Measurements from ENCODE around the gene TMEM114.

Gene TMEM114

DNA sequence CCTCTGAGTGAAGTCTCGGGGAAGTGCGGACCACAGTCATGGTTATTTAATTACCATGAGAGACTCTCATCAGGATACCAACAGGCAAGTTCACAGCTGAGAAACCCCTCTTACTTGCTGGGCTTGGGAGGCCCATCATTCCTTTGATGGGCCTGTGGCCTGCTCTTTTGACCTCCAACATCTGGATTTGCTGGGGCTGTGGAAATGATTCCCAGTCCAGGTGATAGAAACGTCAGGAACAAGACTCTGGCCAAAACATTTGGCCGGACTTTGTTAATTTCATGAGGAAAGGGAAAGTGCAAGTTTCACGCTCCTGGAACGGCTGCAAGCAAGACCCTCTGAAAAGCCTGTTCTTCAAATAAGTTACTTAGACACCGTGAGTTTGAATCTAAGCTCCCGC lies 42.5 kb downstream of the TMEM114 start:
- DNase-seq = no peak

GRCh38 chr16:8544406-8544805 lies 45.9 kb downstream of the TMEM114 start:
- no peak for DNase-seq

- DNase-seq = no peak
These were observed 47.1 kb downstream of the TMEM114 start for GRCh38 chr16:8543258-8543657.

DNA sequence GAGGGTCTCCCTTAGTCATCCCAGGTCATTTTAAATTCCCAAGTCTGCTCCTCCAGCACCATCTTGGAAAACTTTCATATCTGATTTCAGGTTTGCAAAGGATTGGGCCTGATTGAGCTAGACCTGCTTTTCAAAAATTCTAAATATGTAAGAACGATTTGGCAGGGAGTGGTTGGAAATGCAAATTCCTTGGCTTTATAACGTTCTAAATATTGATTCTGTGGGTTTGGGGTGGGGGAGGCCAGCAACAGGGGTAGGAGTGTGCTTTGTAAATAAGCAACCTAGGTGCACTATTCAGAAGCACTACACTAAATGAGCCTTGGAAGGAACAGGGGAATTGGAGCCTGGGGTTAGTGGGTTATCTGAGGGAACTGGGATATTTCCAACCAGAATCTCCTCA lies 47.9 kb downstream of the TMEM114 start:
- no peak for DNase-seq

GRCh38 chr16:8541868-8542267 lies 48.4 kb downstream of the TMEM114 start:
- DNase-seq = no peak

DNA sequence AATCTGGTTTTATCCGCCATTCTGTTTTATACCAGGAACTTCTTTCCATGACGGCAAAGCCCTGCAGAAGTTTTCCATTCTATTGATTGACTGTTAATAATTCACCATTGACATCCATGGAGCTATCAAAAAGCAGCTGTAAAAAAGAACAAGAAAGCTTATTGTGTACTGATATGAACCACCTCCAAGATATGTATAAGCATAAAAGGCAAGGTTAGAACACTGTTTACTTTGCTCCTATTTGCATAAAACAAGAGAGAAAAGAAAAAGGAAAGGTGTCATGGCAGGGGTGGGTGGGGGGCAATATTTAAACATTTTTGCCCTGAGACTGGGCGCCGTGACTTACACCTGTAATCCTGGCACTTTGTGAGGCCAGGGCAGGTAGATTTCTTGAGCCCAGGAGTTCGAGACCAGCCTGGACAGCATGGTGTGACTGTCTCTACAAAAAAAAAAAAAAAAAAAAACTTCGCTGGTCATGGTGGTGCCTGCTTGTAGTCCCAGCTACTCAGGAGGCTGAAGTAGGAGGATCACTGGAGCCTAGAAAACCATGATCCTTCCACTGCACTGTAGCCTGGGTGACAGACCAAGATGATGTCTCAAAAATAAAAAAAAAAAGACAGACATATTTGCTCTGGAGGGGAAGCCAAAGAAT lies 52.5 kb downstream of the TMEM114 start:
- no peak for DNase-seq

DNA sequence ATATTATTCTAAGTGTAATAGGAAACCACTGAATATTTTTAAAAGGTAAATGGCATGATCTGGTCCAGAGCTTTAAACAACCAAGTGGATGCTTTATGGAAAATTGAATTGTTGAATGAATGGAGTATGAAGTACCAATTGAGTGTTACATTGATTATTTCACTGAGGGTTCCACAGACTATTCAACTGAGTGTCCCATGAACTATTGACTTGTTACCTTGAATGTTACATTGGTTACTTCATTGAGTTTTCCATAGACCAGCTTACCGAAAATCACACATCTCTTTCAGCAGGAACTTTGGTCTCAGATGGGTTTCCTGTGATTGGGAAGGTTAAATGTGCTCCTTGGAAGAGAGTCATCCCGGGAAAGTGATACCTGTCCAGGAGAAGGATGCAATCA lies 56.8 kb downstream of the TMEM114 start:
- DNase-seq = no peak

DNA sequence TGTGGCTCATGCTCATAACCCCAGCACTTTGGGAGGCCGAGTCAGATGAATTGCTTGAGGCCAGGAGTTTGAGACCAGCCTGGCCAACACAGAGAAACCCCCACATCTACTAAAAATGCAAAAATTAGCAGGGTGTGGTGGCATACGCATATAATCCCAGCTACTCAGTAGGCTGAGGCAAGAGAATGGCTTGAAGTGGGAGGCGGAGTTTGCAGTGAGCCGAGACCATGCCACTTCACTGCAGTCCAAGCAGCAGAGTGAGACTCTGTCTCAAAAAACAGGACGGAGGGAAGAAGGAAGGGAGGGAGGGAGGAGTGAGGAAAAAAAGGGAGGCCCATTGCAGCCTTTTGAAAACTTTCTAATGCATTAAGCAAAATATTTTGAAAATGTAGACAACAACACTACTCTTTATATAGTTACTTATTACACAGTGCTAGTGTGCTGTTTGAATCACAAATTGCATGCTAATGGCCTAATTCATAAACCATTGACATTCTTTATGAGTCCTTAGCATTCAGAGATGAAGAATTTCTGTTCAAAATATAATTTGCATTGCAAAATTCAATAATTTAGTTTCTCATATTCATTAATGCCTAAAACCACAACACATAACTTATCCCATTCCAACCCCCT lies 59.4 kb downstream of the TMEM114 start:
- no peak for DNase-seq

DNA sequence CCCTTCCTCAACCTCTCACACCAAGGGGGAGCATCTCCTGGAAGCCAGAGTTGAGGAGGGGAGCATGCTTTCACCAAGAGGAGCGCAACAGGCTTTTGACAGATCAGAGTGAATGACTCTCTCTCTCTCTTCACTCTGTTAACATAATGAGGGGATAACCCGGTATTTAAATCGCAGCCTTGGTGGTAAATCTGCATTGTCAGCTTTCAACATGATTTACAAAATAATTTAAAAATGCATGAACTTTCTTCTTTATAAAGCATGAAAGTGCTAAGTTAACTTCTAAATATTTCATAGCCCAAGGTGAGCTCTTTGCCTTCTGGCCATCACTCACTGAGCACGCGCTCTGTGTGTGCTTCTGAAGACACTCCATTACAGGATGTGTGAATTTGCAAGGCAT lies 61.8 kb downstream of the TMEM114 start:
- DNase-seq = no peak

- no peak for DNase-seq
These were observed 66.4 kb downstream of the TMEM114 start for GRCh38 chr16:8523932-8524331.

DNA sequence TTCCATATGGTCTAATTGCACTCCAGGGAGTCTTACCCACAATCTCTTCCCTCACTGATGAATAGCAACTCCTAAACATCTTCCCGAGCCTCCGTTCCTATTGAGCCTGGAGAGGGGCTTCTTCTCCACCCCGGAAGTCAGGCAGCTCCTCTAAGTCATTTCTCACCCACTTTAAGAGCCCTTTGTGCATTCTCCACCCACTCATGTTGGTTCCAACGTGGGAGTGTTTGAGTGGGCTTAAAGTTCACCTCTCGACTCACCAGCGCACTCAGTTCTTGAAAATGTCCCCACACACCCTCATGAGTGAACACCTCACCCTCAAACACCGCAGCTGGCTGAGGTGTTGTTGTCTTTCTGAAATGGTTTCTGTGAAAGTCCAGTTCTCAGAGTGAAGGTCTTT lies 67.6 kb downstream of the TMEM114 start:
- DNase-seq = no peak

DNA sequence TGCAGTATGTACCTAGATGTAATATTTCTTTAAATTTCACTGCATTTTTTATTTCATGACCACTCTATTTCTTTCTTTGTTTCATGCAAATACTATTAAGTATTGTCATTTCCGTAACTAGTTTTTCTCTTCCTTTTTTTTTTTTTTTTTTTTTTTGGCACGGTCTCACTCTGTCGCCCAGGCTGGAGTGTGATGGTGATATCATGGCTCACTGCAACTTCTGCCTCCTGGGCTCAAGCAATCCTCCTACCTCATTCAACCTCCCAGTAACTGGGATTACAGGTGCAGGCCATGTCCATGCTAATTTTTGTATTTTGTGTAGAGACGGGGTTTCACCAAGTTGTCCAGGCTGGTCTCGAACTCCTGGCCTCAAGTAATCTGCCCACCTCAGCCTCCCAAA lies 70.7 kb downstream of the TMEM114 start:
- no peak for DNase-seq
